Spleen (tissue), 11 donors: Measurements from ENCODE around the gene BAHD1. TPM values are rescaled to one million over a fixed set of nuclear protein-coding genes. Genes with fewer than 3 reads are reported as not detected.

Source experiments
- DNase-seq: peaks from one replicate; pipeline ENCODE4 v3.0.0-alpha.2; 2020
- H3K27ac ChIP-seq, 8 donors: fragments of 200-600 bp; sonication (generic) in 7 of 8; 1 replicate in 4 of 8; 2 replicates in 4 of 8; pipeline versions ENCODE4 v1.5.0 to v1.8.0; 2016 to 2021; ENCODE audit warnings: inconsistent platforms in 4 of 8, mild to moderate bottlenecking in 4 of 8, moderate library complexity in 1 of 8
- H3K27me3 ChIP-seq, 7 donors: fragments of 200-600 bp; sonication (generic) in 6 of 7; replicated peaks in 1 of 7; 1 replicate in 4 of 7; 2 replicates in 3 of 7; pipeline versions ENCODE4 v1.5.0 to v1.8.0; 2016 to 2021; ENCODE audit warnings: inconsistent platforms in 3 of 7, mild to moderate bottlenecking in 1 of 7
- H3K36me3 ChIP-seq, 6 donors: fragments of 200-600 bp; sonication (generic) in 5 of 6; 1 replicate in 4 of 6; 2 replicates in 2 of 6; pipeline versions ENCODE4 v1.5.0 to v1.8.0; 2016 to 2021; ENCODE audit warnings: inconsistent platforms in 2 of 6
- H3K4me1 ChIP-seq, 6 donors: fragments of 200-600 bp; sonication (generic) in 5 of 6; 1 replicate in 3 of 6; 2 replicates in 3 of 6; pipeline versions ENCODE4 v1.5.0 to v1.8.0; 2016 to 2021; ENCODE audit warnings: inconsistent platforms in 3 of 6
- H3K4me3 ChIP-seq, 8 donors: fragments of 200-600 bp; sonication (generic) in 7 of 8; 1 replicate in 4 of 8; 2 replicates in 4 of 8; pipeline versions ENCODE4 v1.5.0 to v1.8.0; 2016 to 2021; ENCODE audit warnings: inconsistent platforms in 4 of 8, mild to moderate bottlenecking in 4 of 8, moderate library complexity in 2 of 8
- H3K9me3 ChIP-seq, 8 donors: fragments of 200-600 bp; sonication (generic) in 7 of 8; 1 replicate in 4 of 8; 2 replicates in 4 of 8; pipeline versions ENCODE4 v1.5.0 to v1.8.0; 2016 to 2021; ENCODE audit warnings: inconsistent platforms in 4 of 8
- POLR2A ChIP-seq, 3 donors: fragments of 450-650 bp; IDR thresholded peaks; one replicate each; pipeline ENCODE4 v1.5.1; 2017; ENCODE audit warnings: antibody characterized with exemption in 3 of 3, mild to moderate bottlenecking in 1 of 3
- POLR2AphosphoS5 ChIP-seq, 3 donors: sonication (generic); formaldehyde crosslinking; IDR thresholded peaks; one replicate each; pipeline ENCODE4 v1.5.1; 2017; ENCODE audit warnings: antibody characterized with exemption in 3 of 3
- WGBS, 5 donors: extraction: QIAGEN DNeasy Blood & Tissue Kit in 3 of 5; methylation state at CpG; one replicate each; pipeline versions ENCODE4 v1.1.5 to v1.1.7; 2013 to 2018; 5-methylcytosine and 5-hydroxymethylcytosine counted together
- intact Hi-C: fragments of 100-400 bp; cut with DNase I; formaldehyde crosslinking; loops from one replicate; pipeline ENCODE4 v1.15.0; 2023; ENCODE audit warnings: low total_unique reads
- polyA plus RNA-seq, 3 donors: library from polyadenylated mRNA; stranded (reverse); fragments of 200-250 nt; gene quantifications; one replicate each; pipeline ENCODE4 v1.2.1, GENCODE V29; 2013
- total RNA-seq, 7 donors: library from RNA; depleted of rRNA in 3 of 7; stranded (reverse); fragments of >200 nt in 3 of 7; fragmentation: NEBNext Ultra II Directional in 4 of 7; extraction: Animal tissue kit (Norgen Biotek cat#: 25700) in 4 of 7; gene quantifications; one replicate each; pipeline versions ENCODE4 v1.1.0 to v1.2.1, GENCODE V29; 2016 to 2021
- TF ChIP-seq, protein P1 (sequence below), 11 experiments: fragments of 200-600 bp in 7 of 11; fragments of 450-650 bp in 4 of 11; sonication (generic) in 4 of 11; IDR thresholded peaks in 8 of 11; conservative IDR thresholded peaks in 3 of 11; 1 replicate in 7 of 11; 2 replicates in 4 of 11; pipeline versions ENCODE4 v1.4.0 to v1.8.0; 2016 to 2021; ENCODE audit warnings: antibody characterized with exemption in 11 of 11, inconsistent platforms in 4 of 11, mild to moderate bottlenecking in 1 of 11
- donor health status: healthy with polysubstance abuse.
- donor health status: DM: no; HTN: no; CAD: no; lungs with moderate emphysema.
- donor health status: DM: no; HTN: no; CAD: no.
- donor health status: Bipolar disorder and iron deficiency.
- donor health status: healthy.
- donor health status: DM: no; HTN: no; CAD: no.
- donor health status: DM: yes; HTN: yes; CAD: no.

The BAHD1 gene
- total and polyA plus RNA-seq, 10 donors = 7.4 to 27.0 (median 20.2) TPM

DNA sequence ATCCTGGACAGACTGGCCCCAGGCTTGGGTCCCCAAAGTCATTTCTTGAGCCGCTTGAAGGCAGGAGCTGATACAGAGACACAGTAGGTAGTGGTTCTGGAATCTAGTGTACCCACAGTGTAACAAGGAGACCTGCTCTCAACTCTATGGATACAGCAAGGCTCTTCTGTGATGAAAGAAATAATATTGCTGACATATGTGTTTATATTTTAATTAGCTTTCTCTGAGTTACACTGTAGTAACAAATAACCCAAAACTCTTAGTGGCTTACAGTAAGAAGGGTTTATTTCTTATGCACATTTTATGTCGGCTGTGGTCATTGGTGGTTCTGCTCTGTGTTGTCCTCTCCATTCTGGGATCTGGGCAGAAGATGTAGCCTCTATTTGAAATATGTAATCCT lies 75.6 kb downstream of the BAHD1 start:
- no peak for TF ChIP-seq POLR2AphosphoS5 (IDR thresholded peaks at IDR 0.05)
- TF ChIP-seq, protein P1, sequence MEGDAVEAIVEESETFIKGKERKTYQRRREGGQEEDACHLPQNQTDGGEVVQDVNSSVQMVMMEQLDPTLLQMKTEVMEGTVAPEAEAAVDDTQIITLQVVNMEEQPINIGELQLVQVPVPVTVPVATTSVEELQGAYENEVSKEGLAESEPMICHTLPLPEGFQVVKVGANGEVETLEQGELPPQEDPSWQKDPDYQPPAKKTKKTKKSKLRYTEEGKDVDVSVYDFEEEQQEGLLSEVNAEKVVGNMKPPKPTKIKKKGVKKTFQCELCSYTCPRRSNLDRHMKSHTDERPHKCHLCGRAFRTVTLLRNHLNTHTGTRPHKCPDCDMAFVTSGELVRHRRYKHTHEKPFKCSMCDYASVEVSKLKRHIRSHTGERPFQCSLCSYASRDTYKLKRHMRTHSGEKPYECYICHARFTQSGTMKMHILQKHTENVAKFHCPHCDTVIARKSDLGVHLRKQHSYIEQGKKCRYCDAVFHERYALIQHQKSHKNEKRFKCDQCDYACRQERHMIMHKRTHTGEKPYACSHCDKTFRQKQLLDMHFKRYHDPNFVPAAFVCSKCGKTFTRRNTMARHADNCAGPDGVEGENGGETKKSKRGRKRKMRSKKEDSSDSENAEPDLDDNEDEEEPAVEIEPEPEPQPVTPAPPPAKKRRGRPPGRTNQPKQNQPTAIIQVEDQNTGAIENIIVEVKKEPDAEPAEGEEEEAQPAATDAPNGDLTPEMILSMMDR (IDR thresholded peaks at IDR 0.05 in 8 of 11, conservative IDR thresholded peaks at IDR 0.05 in 3 of 11) = no peak
- no peak for TF ChIP-seq POLR2A (IDR thresholded peaks at IDR 0.05)
- Histone ChIP-seq H3K27me3 (peaks cover 0 to 13% (median 2%) of the 10 kb centered on the region in 7 donors), H3K27ac (no peak overlapping the region), H3K4me1 (peaks cover 2 to 19% (median 14%) of the 10 kb centered on the region in 6 donors), H3K36me3 (no peaks in the 10 kb centered on the region), H3K4me3 (no peak overlapping the region), H3K9me3 (no peaks in the 10 kb centered on the region)
- intact Hi-C loops = no loop called here
- DNase-seq = no peak
- 92 to 98% (median 94%) methylated on average over 2 of the region's 2 CpGs for WGBS, 5 donors

Other genes starting within 250 kb of the BAHD1 start
- gene PAK6, start 201.9 kb upstream of the BAHD1 start, total RNA-seq = 1 to 10 TPM; 1.5 to 5.4 (median 2.0) TPM
- gene PAK6, start 201.9 kb upstream of the BAHD1 start, polyA plus RNA-seq = under 1 TPM; 0.24 to 0.46 (median 0.38) TPM
- gene ANKRD63, start 157.9 kb upstream of the BAHD1 start, total RNA-seq = not detected
- gene ANKRD63, start 157.9 kb upstream of the BAHD1 start, polyA plus RNA-seq = not detected
- 100 to 1,000 TPM; 175 to 247 (median 189) TPM for gene PLCB2, start 133.0 kb upstream of the BAHD1 start, total RNA-seq
- gene PLCB2, start 133.0 kb upstream of the BAHD1 start, polyA plus RNA-seq = 100 to 1,000 TPM in 2 of 3 donors, 10 to 100 TPM in 1; 63.8 to 190 (median 168) TPM
- 10 to 100 TPM; 16.8 to 29.6 (median 22.9) TPM for gene INAFM2, start 117.3 kb upstream of the BAHD1 start, total RNA-seq
- gene INAFM2, start 117.3 kb upstream of the BAHD1 start, polyA plus RNA-seq = 10 to 100 TPM in 1 of 3 donors, 1 to 10 TPM in 2; 7.4 to 10.9 (median 9.8) TPM
- gene CCDC9B, start 100.0 kb upstream of the BAHD1 start, total RNA-seq = 10 to 100 TPM in 3 of 7 donors, 1 to 10 TPM in 4; 3.5 to 19.4 (median 9.4) TPM
- gene CCDC9B, start 100.0 kb upstream of the BAHD1 start, polyA plus RNA-seq = 1 to 10 TPM; 2.2 to 8.0 (median 3.1) TPM
- gene PHGR1, start 89.9 kb upstream of the BAHD1 start, total RNA-seq = not detected
- gene PHGR1, start 89.9 kb upstream of the BAHD1 start, polyA plus RNA-seq = 1 to 10 TPM in 1 of 3 donors, under 1 TPM in 1, not detected in 1; 0.67 to 4.9 TPM
- gene DISP2, start 82.7 kb upstream of the BAHD1 start, total RNA-seq = 1 to 10 TPM in 2 of 7 donors, under 1 TPM in 4, not detected in 1; 0.05 to 3.0 (median 0.45) TPM
- gene DISP2, start 82.7 kb upstream of the BAHD1 start, polyA plus RNA-seq = under 1 TPM; 0.47 to 0.63 (median 0.54) TPM
- gene KNSTRN, start 58.2 kb upstream of the BAHD1 start, total RNA-seq = 10 to 100 TPM in 4 of 7 donors, 1 to 10 TPM in 3; 8.3 to 16.8 (median 11.5) TPM
- 10 to 100 TPM in 1 of 3 donors, 1 to 10 TPM in 2; 6.0 to 10.3 (median 9.0) TPM for gene KNSTRN, start 58.2 kb upstream of the BAHD1 start, polyA plus RNA-seq
- 10 to 100 TPM; 39.6 to 93.9 (median 61.6) TPM for gene IVD, start 35.2 kb upstream of the BAHD1 start, total RNA-seq
- 10 to 100 TPM; 25.1 to 44.4 (median 35.1) TPM for gene IVD, start 35.2 kb upstream of the BAHD1 start, polyA plus RNA-seq
- 10 to 100 TPM; 12.0 to 18.5 (median 15.3) TPM for gene CHST14, start 30.0 kb downstream of the BAHD1 start, total RNA-seq
- gene CHST14, start 30.0 kb downstream of the BAHD1 start, polyA plus RNA-seq = 10 to 100 TPM in 1 of 3 donors, 1 to 10 TPM in 2; 7.1 to 10.6 (median 9.0) TPM
- gene CCDC32, start 124.1 kb downstream of the BAHD1 start, total RNA-seq = 10 to 100 TPM; 38.9 to 64.1 (median 46.4) TPM
- 10 to 100 TPM; 27.3 to 42.5 (median 33.6) TPM for gene CCDC32, start 124.1 kb downstream of the BAHD1 start, polyA plus RNA-seq
- gene RPUSD2, start 128.3 kb downstream of the BAHD1 start, total RNA-seq = 10 to 100 TPM in 1 of 7 donors, 1 to 10 TPM in 6; 7.1 to 11.0 (median 8.3) TPM
- 10 to 100 TPM; 11.2 to 12.3 (median 12.2) TPM for gene RPUSD2, start 128.3 kb downstream of the BAHD1 start, polyA plus RNA-seq
- gene KNL1, start 153.3 kb downstream of the BAHD1 start, total RNA-seq = 1 to 10 TPM; 2.1 to 9.7 (median 4.6) TPM
- gene KNL1, start 153.3 kb downstream of the BAHD1 start, polyA plus RNA-seq = 1 to 10 TPM in 1 of 3 donors, under 1 TPM in 2; 0.52 to 2.1 (median 0.67) TPM